Measurements from ENCODE around the gene PAFAH1B2. TPM values are rescaled to one million over a fixed set of nuclear protein-coding genes. Genes with fewer than 3 reads are reported as not detected.

The PAFAH1B2 gene
- total RNA-seq, 4 donors from 2014 or later = 50.3 to 82.3 (median 63.2) TPM

DNA sequence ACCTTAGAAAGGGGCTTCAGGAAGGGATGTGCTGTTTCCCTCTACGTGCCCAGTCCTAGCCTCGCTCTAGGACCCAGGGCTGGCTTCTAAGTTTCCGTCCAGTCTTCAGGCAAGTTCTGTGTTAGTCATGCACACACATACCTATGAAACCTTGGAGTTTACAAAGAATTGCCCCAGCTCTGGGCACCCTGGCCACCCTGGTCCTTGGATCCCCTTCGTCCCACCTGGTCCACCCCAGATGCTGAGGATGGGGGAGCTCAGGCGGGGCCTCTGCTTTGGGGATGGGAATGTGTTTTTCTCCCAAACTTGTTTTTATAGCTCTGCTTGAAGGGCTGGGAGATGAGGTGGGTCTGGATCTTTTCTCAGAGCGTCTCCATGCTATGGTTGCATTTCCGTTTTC is 52.9 kb downstream of the PAFAH1B2 start:
- ATAC-seq = no peak

GRCh38 chr11:117197516-117198456 is 53.7 kb downstream of the PAFAH1B2 start:
- no peaks in the 10 kb centered on the region for H3K27me3 ChIP-seq
- H3K4me3 ChIP-seq = peak overlapping the region; percentile 35 to 73
- H3K36me3 ChIP-seq = peaks cover 0 to 48% of the 10 kb centered on the region in 2 donors
- WGBS, 2 donors (ENCODE audit: low coverage in 1 of 2) = 17% methylated on average over 1 of the region's 17 CpGs; no CpG with 5 or more reads in 1 of the 2 donors
- H3K9me3 ChIP-seq = no peaks in the 10 kb centered on the region
- H3K27ac ChIP-seq = peak overlapping the region; percentile 97 to 99 (median 98)
- peak; percentile 64 for ATAC-seq
- TF ChIP-seq EP300 (IDR thresholded peaks at IDR 0.05) = no peak
- peak; percentile 69 to 71 for TF ChIP-seq POLR2A (IDR thresholded peaks at IDR 0.05)
- TF ChIP-seq CTCF (IDR thresholded peaks at IDR 0.05) = peak in 3 of 4 experiments; percentile 78 to 90 (median 85)
- peak; percentile 94 for TF ChIP-seq POLR2AphosphoS5 (IDR thresholded peaks at IDR 0.05)
- H3K4me1 ChIP-seq = peaks cover 0 to 50% (median 8%) of the 10 kb centered on the region in 3 donors

More for the DNA sequence above, 52.9 kb downstream of the PAFAH1B2 start:
- Histone ChIP-seq H3K4me3 (no peak overlapping the region), H3K9me3 (no peaks in the 10 kb centered on the region), H3K36me3 (peaks cover 0 to 50% of the 10 kb centered on the region in 2 donors), H3K27ac (peak overlapping the region in 3 of 4 donors; percentile 97 to 99 (median 97)), H3K4me1 (peaks cover 0 to 43% (median 8%) of the 10 kb centered on the region in 3 donors), H3K27me3 (no peaks in the 10 kb centered on the region)
- TF ChIP-seq CTCF (IDR thresholded peaks at IDR 0.05) = no peak
- no peak for TF ChIP-seq POLR2AphosphoS5 (IDR thresholded peaks at IDR 0.05)
- no peak for TF ChIP-seq EP300 (IDR thresholded peaks at IDR 0.05)
- TF ChIP-seq POLR2A (IDR thresholded peaks at IDR 0.05) = no peak
- 100% methylated on average over 2 of the region's 7 CpGs; no CpG with 5 or more reads in 1 of the 2 donors for WGBS, 2 donors (ENCODE audit: low coverage in 1 of 2)

DNA sequence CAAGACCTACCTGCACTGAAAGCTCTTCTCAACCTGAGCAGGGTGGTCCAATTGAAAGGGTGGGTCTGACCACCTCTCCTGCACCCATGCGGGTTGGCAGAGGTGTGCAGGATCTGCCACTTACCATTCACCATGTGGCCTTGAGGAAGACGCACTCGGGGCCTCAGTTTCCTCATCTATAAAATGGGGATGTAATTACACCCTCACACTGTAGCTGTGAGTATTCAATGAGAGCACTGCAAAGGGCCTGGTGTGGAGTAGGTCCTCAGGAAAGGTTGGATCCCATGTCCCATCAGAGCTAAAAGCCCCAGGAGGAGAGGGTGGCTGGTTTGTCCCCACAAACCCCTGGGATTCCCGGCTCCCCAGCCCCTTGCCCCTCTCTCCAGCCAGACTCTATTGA is 54.5 kb downstream of the PAFAH1B2 start:
- H3K9me3 ChIP-seq = no peaks in the 10 kb centered on the region
- 20 to 67% methylated on average over 2 to 4 of the region's 4 CpGs for WGBS, 2 donors (ENCODE audit: low coverage in 1 of 2)
- ATAC-seq = peak; percentile 8
- peak overlapping the region; percentile 97 to 99 (median 98) for H3K27ac ChIP-seq
- H3K4me1 ChIP-seq = peaks cover 0 to 58% (median 8%) of the 10 kb centered on the region in 3 donors
- peak overlapping the region; percentile 35 to 73 for H3K4me3 ChIP-seq
- TF ChIP-seq POLR2A (IDR thresholded peaks at IDR 0.05) (no peak), CTCF (IDR thresholded peaks at IDR 0.05) (no peak), POLR2AphosphoS5 (IDR thresholded peaks at IDR 0.05) (no peak), EP300 (IDR thresholded peaks at IDR 0.05) (no peak)
- H3K36me3 ChIP-seq = peaks cover 0 to 48% of the 10 kb centered on the region in 2 donors
- H3K27me3 ChIP-seq = no peaks in the 10 kb centered on the region

- H3K27me3 ChIP-seq = no peaks in the 10 kb centered on the region
- H3K27ac ChIP-seq = peak within 1 kb of the TSS; percentile 97 to 99 (median 98)
- peak within 1 kb of the TSS; percentile 73 to 80 for H3K4me3 ChIP-seq
- TF ChIP-seq POLR2A (IDR thresholded peaks at IDR 0.05) (peak; percentile 91 to 95), POLR2AphosphoS5 (IDR thresholded peaks at IDR 0.05) (peak; percentile 99), CTCF (IDR thresholded peaks at IDR 0.05) (no peak), EP300 (IDR thresholded peaks at IDR 0.05) (peak; percentile 65)
- H3K4me1 ChIP-seq = peaks cover 0 to 65% (median 8%) of the 10 kb centered on the region in 3 donors
- H3K9me3 ChIP-seq = no peaks in the 10 kb centered on the region
- WGBS, 2 donors (ENCODE audit: low coverage in 1 of 2) = 20% methylated on average over 1 of the region's 34 CpGs; no CpG with 5 or more reads in 1 of the 2 donors
- peaks cover 0 to 48% of the 10 kb centered on the region in 2 donors for H3K36me3 ChIP-seq
- peak; percentile 85 for ATAC-seq
These were observed 55.2 kb downstream of the PAFAH1B2 start, which contains the start of gene TAGLN for GRCh38 chr11:117199053-117199915. TSS of gene TAGLN (plus strand) at chr11:117199370. CDS start at chr11:117203014, 3,644 bp downstream.

All from gastroesophageal sphincter (tissue), 4 donors.